Activated naive CD4-positive, alpha-beta T cell (primary cell): ENCODE results near the gene EFNA1.

ENCODE experiments used
- DNase-seq, 4 experiments: peaks; one replicate each; lab custom pipeline; 2025; lab: John Stamatoyannopoulos, UW

Gene EFNA1

GRCh38 chr1:155124503-155125463 lies 2.9 kb upstream of the EFNA1 start:
- DNase-seq = no peak

- no peak for DNase-seq
These were observed 2.1 kb upstream of the EFNA1 start for GRCh38 chr1:155125511-155125945.

DNA sequence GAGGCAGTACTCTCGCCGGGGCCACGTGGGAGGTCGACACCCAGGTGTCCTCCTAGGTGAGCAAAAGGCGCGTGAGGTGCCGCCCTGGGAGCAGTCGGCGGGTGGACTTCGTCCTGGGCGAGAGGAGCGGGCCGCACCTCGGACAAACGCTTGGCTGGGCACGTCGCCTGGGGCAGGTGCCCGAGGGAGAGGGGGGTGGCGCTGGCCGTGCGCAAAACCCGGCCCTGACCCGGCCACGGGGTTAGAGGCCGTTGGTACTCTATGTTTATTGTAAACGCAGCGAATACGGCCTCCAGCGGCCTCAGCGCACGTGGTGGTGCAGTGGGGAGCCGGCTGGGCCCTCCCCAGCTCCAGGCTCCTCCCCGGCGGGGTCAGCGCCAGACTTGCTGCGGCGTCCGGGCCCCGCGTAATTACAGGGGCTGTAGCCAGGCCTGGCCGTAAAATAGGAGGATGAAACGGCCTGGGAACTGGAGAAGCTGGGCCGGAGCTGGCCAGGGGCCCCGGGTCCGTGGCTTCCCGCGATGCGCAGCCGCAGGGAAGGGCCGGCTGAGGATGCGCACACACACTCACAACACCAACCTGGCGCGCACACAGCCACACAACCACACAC lies 1.6 kb upstream of the EFNA1 start:
- no peak for DNase-seq

DNA sequence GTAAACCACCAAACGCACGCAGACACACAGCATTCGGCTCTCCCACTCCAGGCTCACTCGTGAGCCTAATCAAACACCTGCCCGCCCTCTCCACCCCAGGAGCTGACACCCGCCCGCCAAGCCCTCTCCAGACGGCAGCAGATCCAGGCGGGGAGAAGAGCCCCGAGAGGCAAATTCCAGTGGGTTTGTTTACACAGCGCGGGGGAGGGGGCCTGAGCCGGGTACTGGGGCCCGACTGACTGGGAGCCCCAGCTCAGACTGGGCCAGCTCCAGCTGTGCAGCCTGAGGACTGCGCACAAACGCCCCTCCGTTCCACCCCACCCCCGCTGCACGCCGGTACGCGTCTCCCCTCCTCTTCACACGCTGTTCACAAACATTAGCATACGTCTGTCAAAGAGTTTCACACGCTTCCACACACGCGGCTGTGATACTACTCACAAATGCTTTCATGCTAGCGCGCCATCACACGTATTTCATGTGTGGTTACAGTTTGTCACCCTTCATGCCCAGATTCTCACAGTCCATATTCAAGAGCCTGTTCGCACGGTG lies 1.0 kb upstream of the EFNA1 start:
- DNase-seq = peak in 1 of 4 experiments; percentile 28

- DNase-seq = no peak
These were observed 485 bp downstream of the EFNA1 start for GRCh38 chr1:155127967-155128754.

- DNase-seq = no peak
These were observed 1.2 kb downstream of the EFNA1 start for GRCh38 chr1:155128755-155129473.

- no peak for DNase-seq
These were observed 2.8 kb downstream of the EFNA1 start for GRCh38 chr1:155130272-155131006.

GRCh38 chr1:155131285-155131684 lies 3.6 kb downstream of the EFNA1 start:
- no peak for DNase-seq

DNA sequence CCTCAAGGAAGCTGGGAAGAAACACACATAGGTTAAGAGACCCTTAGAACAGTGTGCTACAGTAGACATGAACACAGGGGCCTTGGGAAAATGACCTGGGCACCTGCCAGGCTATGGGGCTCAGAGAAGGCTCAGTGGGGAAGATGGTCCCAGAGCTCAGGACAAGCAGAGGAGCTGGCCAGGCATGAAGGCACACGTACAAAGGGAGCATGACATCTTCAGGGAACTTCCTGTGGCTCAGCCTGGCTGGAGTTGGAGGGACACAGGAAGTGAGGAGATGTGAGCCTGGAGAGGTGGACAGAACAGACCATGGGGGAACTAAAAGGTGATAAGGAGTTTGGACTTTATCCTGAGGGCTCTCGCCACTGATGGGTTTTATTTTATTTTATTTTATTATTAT lies 4.2 kb downstream of the EFNA1 start:
- DNase-seq = no peak

GRCh38 chr1:155133799-155134281 lies 6.2 kb downstream of the EFNA1 start:
- no peak for DNase-seq

- DNase-seq = no peak
These were observed 6.6 kb downstream of the EFNA1 start for GRCh38 chr1:155134322-155134721.

GRCh38 chr1:155134880-155135414 lies 7.3 kb downstream of the EFNA1 start:
- no peak for DNase-seq

- DNase-seq = peak; percentile 80 to 90 (median 84)
These were observed 7.8 kb downstream of the EFNA1 start, which contains the start of gene SLC50A1 for GRCh38 chr1:155135415-155136028. SLC50A1 (plus strand) TSS chr1:155135852; CDS start chr1:155135912, 60 bp downstream.

- no peak for DNase-seq
These were observed 9.1 kb downstream of the EFNA1 start for GRCh38 chr1:155136748-155137147.

- no peak for DNase-seq
These were observed 9.7 kb downstream of the EFNA1 start for GRCh38 chr1:155137154-155137949.

- peak; percentile 50 to 83 (median 76) for DNase-seq
These were observed 12.4 kb downstream of the EFNA1 start, which contains the start of gene DPM3 for GRCh38 chr1:155139895-155140629. DPM3 (minus strand) TSS chr1:155140531; CDS start chr1:155140240, 291 bp downstream.

DNA sequence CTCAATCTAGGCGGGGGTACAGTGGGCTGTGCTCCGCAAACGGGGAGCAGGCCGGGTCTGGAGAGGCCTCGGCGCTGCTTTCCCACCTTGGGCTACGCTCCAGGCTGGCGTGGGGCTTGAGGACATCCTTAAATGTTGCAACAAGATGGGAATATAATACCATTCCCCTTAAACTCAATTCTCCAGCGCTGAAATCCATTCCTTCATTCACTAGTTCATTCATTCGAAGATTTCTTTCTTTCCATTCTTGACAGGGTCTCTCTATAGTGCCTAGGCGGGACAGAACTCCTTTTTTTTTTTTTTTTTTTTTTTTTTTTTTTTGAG lies 12.9 kb downstream of the EFNA1 start:
- no peak for DNase-seq

DNA sequence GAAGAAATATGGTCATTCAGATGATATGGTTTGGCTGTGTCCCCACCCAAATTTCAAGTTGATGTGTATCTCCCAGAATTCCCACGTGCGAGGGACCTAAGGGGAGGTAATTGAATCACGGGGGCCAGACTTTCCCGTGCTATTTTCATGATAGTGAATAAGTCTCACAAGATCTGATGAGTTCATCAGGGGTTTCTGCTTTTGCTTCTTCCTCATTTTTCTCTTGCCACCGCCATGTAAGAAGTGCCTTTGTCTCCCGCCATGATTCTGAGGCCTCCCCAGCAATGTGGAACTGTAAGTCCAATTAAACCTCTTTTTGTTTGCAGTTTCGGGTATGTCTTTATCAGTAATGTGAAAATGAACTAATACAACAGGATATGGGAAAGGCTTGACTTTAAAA lies 14.1 kb downstream of the EFNA1 start:
- DNase-seq = no peak
